Psoas muscle (tissue), 8 donors: ENCODE results near the gene IGF2BP3. TPM values are rescaled to one million over a fixed set of nuclear protein-coding genes. Genes with fewer than 3 reads are reported as not detected.

ENCODE experiments used
- ATAC-seq, 4 donors: fragments of 200-7000 bp; cut with Tn5 transposase; one replicate each; pipeline ENCODE4 v1.9.1; 2020; ENCODE audit warnings: moderate library complexity in 3 of 4, mild to moderate bottlenecking in 2 of 4
- DNase-seq, 2 donors: peaks; one replicate each; pipeline ENCODE4 v3.0.0-alpha.2; 2020
- H3K27ac ChIP-seq: fragments of 200-600 bp; one replicate; pipeline ENCODE4 v1.8.0; 2022
- H3K27me3 ChIP-seq, 3 donors: fragments of 200-600 bp in 1 of 3; one replicate each; pipeline versions ENCODE4 v1.6.1 to v1.8.0; 2013 to 2022; ENCODE audit warnings: low read length in 2 of 3, mild to moderate bottlenecking in 2 of 3, moderate library complexity in 1 of 3; ENCODE audit not compliant: insufficient read depth in 3 of 3
- H3K36me3 ChIP-seq, 2 donors: fragments of 200-600 bp in 1 of 2; one replicate each; pipeline versions ENCODE4 v1.6.1 to v1.8.0; 2013 to 2022; ENCODE audit warnings: low read depth in 1 of 2, mild to moderate bottlenecking in 1 of 2, moderate library complexity in 1 of 2; ENCODE audit not compliant: insufficient read depth in 1 of 2
- H3K4me1 ChIP-seq: fragments of 200-600 bp; one replicate; pipeline ENCODE4 v1.8.0; 2022
- H3K4me3 ChIP-seq: fragments of 200-600 bp; one replicate; pipeline ENCODE4 v1.8.0; 2022; ENCODE audit warnings: mild to moderate bottlenecking
- H3K9me3 ChIP-seq: fragments of 200-600 bp; one replicate; pipeline ENCODE4 v1.8.0; 2022
- WGBS, 3 donors: extraction: QIAGEN DNeasy Blood & Tissue Kit; methylation state at CpG; one replicate each; pipeline versions ENCODE4 v1.1.6 to v1.1.7; 2013; 5-methylcytosine and 5-hydroxymethylcytosine counted together
- intact Hi-C, 2 donors: fragments of 100-400 bp; cut with DNase I; formaldehyde crosslinking; loops; one replicate each; pipeline versions ENCODE4 v1.11.0 to v1.14.2; 2022
- polyA plus RNA-seq, 3 donors: library from polyadenylated mRNA; stranded (reverse); fragments of 200-250 nt; gene quantifications; one replicate each; pipeline ENCODE4 v1.2.3, GENCODE V29; 2013
- total RNA-seq, 4 donors: library from RNA; stranded (reverse); fragmentation: NEBNext Ultra II Directional in 2 of 4; extraction: Animal tissue kit (Norgen Biotek cat#: 25700) in 2 of 4; gene quantifications; one replicate each; pipeline versions ENCODE4 v1.2.1 to v1.2.4, GENCODE V29; 2021 to 2023
- TF ChIP-seq, protein P1 (sequence below): fragments of 200-600 bp; IDR thresholded peaks from one replicate; pipeline ENCODE4 v1.8.0; 2022; ENCODE audit warnings: antibody characterized with exemption
- donor health status: healthy with polysubstance abuse.
- donor health status: DM: no; HTN: no; CAD: no; lungs with moderate emphysema.
- donor health status: Bipolar disorder and iron deficiency.
- donor health status: healthy.
- donor health status: DM: yes; HTN: yes; CAD: no.
- donor health status: DM: no; HTN: no; CAD: no.
- donor health status: DM: no; HTN: no; CAD: no.
- donor health status: DM: yes; HTN: yes; CAD: no.

IGF2BP3 gene
- total and polyA plus RNA-seq, 7 donors = 0.03 to 0.73 (median 0.34) TPM

DNA sequence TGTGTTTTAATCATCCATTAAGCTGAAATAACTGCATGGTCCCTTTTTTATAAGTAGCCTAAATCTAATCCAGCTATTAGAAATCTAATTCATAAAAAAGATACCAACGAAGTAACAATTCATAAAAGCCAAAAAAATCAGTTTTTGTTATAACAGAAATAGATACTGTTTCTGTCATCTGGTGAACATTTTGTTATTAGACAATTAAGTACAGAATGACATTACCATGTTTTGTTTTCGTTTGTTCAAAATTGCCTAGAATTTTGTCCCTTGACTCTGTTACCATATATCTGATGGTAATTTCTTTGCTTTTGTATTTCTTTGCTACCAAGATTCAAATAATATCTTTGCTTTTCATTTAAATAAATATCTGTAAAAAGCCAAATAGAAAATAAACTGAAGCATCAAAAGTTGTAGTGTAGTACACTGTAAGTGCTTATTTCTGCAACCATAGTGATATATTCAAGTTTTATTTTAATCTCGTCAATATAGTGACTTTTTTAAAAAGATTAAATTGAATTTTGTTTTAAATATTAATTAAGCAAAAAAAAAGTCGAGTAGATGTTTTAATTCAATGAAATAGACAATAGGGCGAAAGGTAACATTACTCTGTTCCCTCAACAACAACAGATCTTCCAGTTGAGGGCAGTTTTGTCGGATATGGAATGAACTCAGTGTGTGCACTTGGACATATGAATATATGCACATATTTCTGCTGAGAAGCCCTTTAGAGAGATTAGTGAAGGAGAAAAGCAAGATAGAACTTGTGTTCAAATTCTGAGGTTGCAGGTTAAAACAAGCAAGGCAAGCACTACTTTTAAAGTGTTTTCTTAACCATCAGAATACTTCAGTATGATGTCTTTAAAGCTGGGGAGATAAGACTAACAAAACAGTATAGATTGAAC is 7.9 kb upstream of the IGF2BP3 start:
- ATAC-seq (no peak), DNase-seq (no peak)
- H3K27me3 ChIP-seq = peaks cover 15 to 84% (median 20%) of the 10 kb centered on the region in 3 donors
- no peak overlapping the region for H3K27ac ChIP-seq
- peaks cover 6% of the 10 kb centered on the region for H3K4me1 ChIP-seq
- no peaks in the 10 kb centered on the region for H3K9me3 ChIP-seq
- TF ChIP-seq, protein P1, sequence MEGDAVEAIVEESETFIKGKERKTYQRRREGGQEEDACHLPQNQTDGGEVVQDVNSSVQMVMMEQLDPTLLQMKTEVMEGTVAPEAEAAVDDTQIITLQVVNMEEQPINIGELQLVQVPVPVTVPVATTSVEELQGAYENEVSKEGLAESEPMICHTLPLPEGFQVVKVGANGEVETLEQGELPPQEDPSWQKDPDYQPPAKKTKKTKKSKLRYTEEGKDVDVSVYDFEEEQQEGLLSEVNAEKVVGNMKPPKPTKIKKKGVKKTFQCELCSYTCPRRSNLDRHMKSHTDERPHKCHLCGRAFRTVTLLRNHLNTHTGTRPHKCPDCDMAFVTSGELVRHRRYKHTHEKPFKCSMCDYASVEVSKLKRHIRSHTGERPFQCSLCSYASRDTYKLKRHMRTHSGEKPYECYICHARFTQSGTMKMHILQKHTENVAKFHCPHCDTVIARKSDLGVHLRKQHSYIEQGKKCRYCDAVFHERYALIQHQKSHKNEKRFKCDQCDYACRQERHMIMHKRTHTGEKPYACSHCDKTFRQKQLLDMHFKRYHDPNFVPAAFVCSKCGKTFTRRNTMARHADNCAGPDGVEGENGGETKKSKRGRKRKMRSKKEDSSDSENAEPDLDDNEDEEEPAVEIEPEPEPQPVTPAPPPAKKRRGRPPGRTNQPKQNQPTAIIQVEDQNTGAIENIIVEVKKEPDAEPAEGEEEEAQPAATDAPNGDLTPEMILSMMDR = no peak
- 85 to 89% (median 87%) methylated on average over 6 of the region's 6 CpGs for WGBS, 3 donors
- intact Hi-C loops = no loop called here
- no peaks in the 10 kb centered on the region for H3K36me3 ChIP-seq
- H3K4me3 ChIP-seq = no peak overlapping the region

DNA sequence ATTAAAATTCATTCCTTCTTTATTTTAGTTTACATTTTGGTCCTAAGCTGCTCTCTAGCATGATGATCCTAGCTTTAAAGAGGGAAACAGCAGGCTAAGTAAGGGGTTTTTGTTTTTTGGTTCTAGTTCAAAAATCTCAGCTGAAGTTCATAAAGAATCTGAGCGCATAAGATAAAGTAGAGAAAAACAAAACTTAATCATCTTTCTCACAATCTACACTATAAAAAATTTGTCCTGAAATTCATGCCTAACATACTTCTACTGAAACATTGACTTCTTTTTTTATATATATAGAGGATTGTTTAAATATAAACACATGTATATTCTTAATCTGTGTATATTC is 6.8 kb upstream of the IGF2BP3 start:
- WGBS, 3 donors = 94 to 100% (median 94%) methylated on average over 1 of the region's 1 CpG
- H3K36me3 ChIP-seq = no peaks in the 10 kb centered on the region
- intact Hi-C loops = no loop called here
- H3K9me3 ChIP-seq = no peaks in the 10 kb centered on the region
- DNase-seq (no peak), ATAC-seq (no peak)
- H3K27ac ChIP-seq = no peak overlapping the region
- peaks cover 6% of the 10 kb centered on the region for H3K4me1 ChIP-seq
- no peak overlapping the region for H3K4me3 ChIP-seq
- H3K27me3 ChIP-seq = peaks cover 19 to 89% (median 22%) of the 10 kb centered on the region in 3 donors
- TF ChIP-seq, protein P1 = no peak

DNA sequence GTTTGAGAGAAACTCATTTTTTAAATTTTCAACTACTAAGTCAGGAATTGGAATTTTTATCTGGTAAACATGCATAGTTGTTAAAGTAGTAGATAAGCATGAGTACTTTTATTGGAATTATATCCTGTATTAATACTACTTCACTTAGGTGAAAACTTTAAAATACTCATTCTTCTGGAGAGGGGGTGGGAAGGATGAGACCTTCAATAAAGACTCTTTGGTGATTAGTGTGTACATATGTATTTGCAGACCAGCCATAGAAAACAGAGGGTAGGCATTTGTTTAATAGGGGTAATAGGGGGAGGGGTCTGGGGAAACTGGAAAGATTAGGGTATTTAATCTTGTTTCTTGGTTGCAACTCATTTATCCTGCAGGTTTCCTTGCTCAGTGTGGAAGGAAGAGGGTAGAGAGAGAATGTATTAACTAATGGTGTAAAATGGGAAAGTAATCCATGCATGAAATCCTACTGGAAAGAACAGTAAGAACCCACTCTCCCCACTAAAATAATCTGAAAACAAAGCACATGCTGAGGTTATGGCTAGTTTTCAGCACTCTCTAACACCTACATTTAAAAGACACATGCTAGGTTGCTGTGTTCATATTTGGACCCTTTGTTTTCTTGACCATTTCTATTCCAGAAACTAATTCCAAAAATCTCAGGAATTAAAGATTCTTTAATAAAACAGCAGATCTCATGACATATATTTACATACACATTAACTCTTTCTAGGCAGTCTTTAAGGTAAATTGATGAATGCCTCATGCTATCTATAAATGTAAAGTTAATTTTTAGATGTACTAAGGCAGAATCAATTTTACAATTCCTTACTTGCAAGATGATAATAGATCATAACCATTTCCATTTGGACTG is 6.2 kb upstream of the IGF2BP3 start:
- peaks cover 6% of the 10 kb centered on the region for H3K4me1 ChIP-seq
- intact Hi-C loops = no loop called here
- peaks cover 19 to 92% (median 24%) of the 10 kb centered on the region in 3 donors for H3K27me3 ChIP-seq
- TF ChIP-seq, protein P1 = no peak
- DNase-seq (no peak), ATAC-seq (no peak)
- no peaks in the 10 kb centered on the region for H3K9me3 ChIP-seq
- no peaks in the 10 kb centered on the region for H3K36me3 ChIP-seq
- no peak overlapping the region for H3K27ac ChIP-seq
- no peak overlapping the region for H3K4me3 ChIP-seq

DNA sequence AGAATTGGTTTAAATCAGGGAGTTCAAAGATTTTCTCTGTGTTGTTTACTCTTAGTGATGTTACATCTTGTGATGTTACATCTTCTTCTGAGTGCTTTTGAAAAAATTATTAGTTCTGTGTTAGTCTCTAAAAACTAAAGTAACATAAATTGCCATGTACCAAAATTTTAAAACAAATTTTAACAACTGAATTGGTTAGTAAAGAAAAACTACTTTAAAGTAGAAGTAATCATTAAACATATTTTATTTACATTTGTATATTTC is 5.2 kb upstream of the IGF2BP3 start:
- Histone ChIP-seq H3K27me3 (peaks cover 19 to 99% (median 29%) of the 10 kb centered on the region in 3 donors), H3K4me3 (no peak overlapping the region), H3K9me3 (no peaks in the 10 kb centered on the region), H3K4me1 (peaks cover 6% of the 10 kb centered on the region), H3K27ac (no peak overlapping the region), H3K36me3 (no peaks in the 10 kb centered on the region)
- TF ChIP-seq, protein P1 = no peak
- DNase-seq = no peak
- no peak for ATAC-seq
- intact Hi-C loops = no loop called here
